ENCODE data around the gene TRIM66. TPM values are rescaled to one million over a fixed set of nuclear protein-coding genes. Genes with fewer than 3 reads are reported as not detected.

The TRIM66 gene
- polyA plus RNA-seq, 4 donors = 1.4 to 6.0 (median 4.0) TPM

DNA sequence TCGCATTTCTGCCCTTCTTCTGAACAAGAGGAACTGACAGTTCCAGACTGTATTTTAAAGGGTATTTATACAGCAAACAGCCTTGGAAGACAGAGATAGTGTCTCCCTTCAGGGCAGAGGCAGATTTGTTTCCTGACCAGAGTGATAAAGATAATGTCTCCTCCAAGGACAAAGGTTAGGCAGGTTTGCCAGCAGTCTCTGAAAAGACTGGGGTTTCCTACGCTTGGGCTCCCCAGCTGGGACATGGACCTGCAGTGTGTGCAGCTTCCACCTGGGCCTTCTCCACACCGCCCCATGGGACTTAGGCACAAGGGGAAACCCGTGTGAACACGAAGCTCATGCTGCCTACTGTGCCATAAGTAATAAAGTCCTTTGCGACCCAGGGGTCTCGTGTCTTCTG lies 42.2 kb upstream of the TRIM66 start:
- DNase-seq (peak; percentile 36 to 51), FAIRE-seq (no peak)
- WGBS, 3 donors = 51 to 72% (median 66%) methylated on average over 7 of the region's 7 CpGs
- Histone ChIP-seq H3K4me3 (ENCODE audit: low read depth in 1 of 3, low read length in 3 of 3) (no peak overlapping the region), H3K27me3 (ENCODE audit: control insufficient read depth in 3 of 3, insufficient read depth in 3 of 3, low read length in 3 of 3) (no peaks in the 10 kb centered on the region), H3K36me3 (ENCODE audit: control insufficient read depth in 3 of 3, insufficient read depth in 2 of 3, low read depth in 1 of 3, low read length in 3 of 3) (peaks cover 0 to 33% (median 0%) of the 10 kb centered on the region in 3 donors), H3K4me1 (ENCODE audit: control insufficient read depth in 3 of 3, insufficient read depth in 2 of 3, low read depth in 1 of 3, low read length in 2 of 3) (peaks cover 0 to 53% (median 8%) of the 10 kb centered on the region in 3 donors), H3K9me3 (ENCODE audit: control insufficient read depth in 2 of 2, insufficient read depth in 1 of 2, low read depth in 1 of 2, low read length in 1 of 2) (no peaks in the 10 kb centered on the region), H3K27ac (ENCODE audit: low read depth in 1 of 3, low read length in 2 of 3) (peak overlapping the region in 2 of 3 donors; percentile 17 to 42)

DNA sequence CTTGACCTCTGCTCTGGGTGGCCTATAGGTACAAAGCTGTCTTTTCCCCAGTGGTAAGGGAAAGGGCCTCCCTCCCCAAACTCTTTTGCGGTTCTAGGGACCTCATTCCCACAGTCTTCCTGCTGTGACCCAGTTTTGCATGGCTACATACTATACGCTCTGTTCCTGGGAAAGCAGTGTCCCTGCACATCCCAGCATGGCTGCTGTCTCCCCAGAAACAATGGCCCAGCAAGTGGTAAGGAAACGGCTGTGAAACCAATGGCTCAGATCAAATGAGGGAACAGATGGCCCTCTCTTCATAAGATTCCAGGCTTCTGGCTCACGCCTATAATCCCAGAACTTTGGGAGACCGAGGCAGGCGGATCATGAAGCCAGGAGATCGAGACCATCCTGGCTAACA lies 41.2 kb upstream of the TRIM66 start:
- no peak for FAIRE-seq
- H3K27ac ChIP-seq (ENCODE audit: low read depth in 1 of 3, low read length in 2 of 3) = peak overlapping the region in 2 of 3 donors; percentile 83 to 86
- 89 to 96% (median 91%) methylated on average over 7 of the region's 7 CpGs for WGBS, 3 donors

DNA sequence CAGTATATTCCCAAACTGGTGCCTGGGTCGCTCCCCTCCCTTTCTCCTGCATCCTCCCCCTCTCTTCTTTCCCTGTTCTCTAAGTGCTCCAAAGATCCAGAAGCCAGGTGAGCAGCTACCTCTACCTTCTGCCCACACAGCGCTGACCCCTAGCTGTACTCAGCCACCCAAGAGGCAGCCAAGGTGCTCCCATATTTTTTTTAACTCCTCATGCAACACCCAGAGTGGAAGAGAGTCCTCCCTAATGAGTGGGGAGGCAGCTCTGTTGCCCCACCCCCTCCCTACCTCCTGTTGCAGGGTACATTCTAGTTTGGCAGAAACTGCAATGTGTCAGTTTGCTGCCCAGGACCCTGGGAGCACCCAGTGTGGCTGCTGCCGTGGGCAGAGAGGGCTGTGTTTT lies 40.3 kb upstream of the TRIM66 start:
- no peak for DNase-seq
- peaks cover 0 to 69% (median 8%) of the 10 kb centered on the region in 3 donors for H3K4me1 ChIP-seq (ENCODE audit: control insufficient read depth in 3 of 3, insufficient read depth in 2 of 3, low read depth in 1 of 3, low read length in 2 of 3)
- H3K27ac ChIP-seq (ENCODE audit: low read depth in 1 of 3, low read length in 2 of 3) = peak overlapping the region; percentile 22 to 86 (median 83)

More for the DNA sequence above, 41.2 kb upstream of the TRIM66 start:
- H3K27me3 ChIP-seq (ENCODE audit: control insufficient read depth in 3 of 3, insufficient read depth in 3 of 3, low read length in 3 of 3) = no peaks in the 10 kb centered on the region
- H3K9me3 ChIP-seq (ENCODE audit: control insufficient read depth in 2 of 2, insufficient read depth in 1 of 2, low read depth in 1 of 2, low read length in 1 of 2) = no peaks in the 10 kb centered on the region
- no peak for DNase-seq
- peaks cover 0 to 37% (median 0%) of the 10 kb centered on the region in 3 donors for H3K36me3 ChIP-seq (ENCODE audit: control insufficient read depth in 3 of 3, insufficient read depth in 2 of 3, low read depth in 1 of 3, low read length in 3 of 3)
- no peak overlapping the region for H3K4me3 ChIP-seq (ENCODE audit: low read depth in 1 of 3, low read length in 3 of 3)
- peaks cover 0 to 61% (median 8%) of the 10 kb centered on the region in 3 donors for H3K4me1 ChIP-seq (ENCODE audit: control insufficient read depth in 3 of 3, insufficient read depth in 2 of 3, low read depth in 1 of 3, low read length in 2 of 3)

DNA sequence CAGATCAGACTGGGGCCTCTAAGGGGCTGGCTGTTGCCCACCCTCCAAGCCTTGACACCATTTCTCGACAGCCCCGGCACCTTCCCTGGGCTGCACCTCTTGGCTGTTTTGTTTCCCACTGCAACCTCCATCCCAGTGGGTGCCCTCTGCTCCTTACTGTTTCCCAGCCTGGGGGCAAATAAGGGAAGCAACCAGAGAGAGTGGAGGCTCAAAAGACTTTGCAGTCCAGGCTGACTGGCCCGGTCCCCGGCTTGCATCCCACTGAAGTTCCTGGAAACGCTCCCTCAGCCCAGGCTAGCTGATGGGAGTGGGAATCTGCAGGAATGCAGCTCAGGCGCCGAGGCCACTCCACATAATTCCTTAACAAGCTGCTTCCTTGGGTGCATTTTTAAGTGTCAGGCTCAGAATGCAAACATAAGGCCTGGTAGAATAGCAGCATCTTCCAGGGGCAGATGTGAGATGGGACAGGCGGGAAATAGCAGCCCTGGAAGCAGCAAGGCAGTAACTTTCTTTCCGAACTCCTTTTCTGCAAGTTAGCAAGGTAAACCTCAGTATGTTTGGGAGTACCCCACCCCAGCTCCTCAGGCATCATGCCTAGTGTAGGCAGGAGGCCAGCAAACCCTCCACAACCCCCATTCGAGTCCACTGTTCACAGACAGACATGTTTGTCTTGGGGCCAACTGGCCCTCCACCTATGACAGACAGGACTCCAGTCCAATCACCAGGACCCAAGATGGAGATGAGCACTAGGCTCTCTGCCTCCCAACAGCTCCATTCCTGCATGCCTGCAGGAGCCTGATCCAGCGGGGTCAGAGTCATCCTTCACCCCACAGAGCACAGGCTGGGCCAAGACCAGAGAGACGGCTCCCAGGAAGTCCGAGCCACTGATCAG lies 39.4 kb upstream of the TRIM66 start:
- Histone ChIP-seq H3K4me1 (ENCODE audit: control insufficient read depth in 3 of 3, insufficient read depth in 2 of 3, low read depth in 1 of 3, low read length in 2 of 3) (peaks cover 2 to 75% (median 8%) of the 10 kb centered on the region in 3 donors), H3K27ac (ENCODE audit: low read depth in 1 of 3, low read length in 2 of 3) (peak overlapping the region; percentile 12 to 86 (median 83))
- no peak for FAIRE-seq

More for the DNA sequence above, 40.3 kb upstream of the TRIM66 start:
- no peaks in the 10 kb centered on the region for H3K27me3 ChIP-seq (ENCODE audit: control insufficient read depth in 3 of 3, insufficient read depth in 3 of 3, low read length in 3 of 3)
- FAIRE-seq = no peak
- peaks cover 0 to 37% (median 0%) of the 10 kb centered on the region in 3 donors for H3K36me3 ChIP-seq (ENCODE audit: control insufficient read depth in 3 of 3, insufficient read depth in 2 of 3, low read depth in 1 of 3, low read length in 3 of 3)
- no peaks in the 10 kb centered on the region for H3K9me3 ChIP-seq (ENCODE audit: control insufficient read depth in 2 of 2, insufficient read depth in 1 of 2, low read depth in 1 of 2, low read length in 1 of 2)
- no peak overlapping the region for H3K4me3 ChIP-seq (ENCODE audit: low read depth in 1 of 3, low read length in 3 of 3)
- WGBS, 3 donors = 83 to 97% (median 90%) methylated on average over 3 of the region's 3 CpGs

DNA sequence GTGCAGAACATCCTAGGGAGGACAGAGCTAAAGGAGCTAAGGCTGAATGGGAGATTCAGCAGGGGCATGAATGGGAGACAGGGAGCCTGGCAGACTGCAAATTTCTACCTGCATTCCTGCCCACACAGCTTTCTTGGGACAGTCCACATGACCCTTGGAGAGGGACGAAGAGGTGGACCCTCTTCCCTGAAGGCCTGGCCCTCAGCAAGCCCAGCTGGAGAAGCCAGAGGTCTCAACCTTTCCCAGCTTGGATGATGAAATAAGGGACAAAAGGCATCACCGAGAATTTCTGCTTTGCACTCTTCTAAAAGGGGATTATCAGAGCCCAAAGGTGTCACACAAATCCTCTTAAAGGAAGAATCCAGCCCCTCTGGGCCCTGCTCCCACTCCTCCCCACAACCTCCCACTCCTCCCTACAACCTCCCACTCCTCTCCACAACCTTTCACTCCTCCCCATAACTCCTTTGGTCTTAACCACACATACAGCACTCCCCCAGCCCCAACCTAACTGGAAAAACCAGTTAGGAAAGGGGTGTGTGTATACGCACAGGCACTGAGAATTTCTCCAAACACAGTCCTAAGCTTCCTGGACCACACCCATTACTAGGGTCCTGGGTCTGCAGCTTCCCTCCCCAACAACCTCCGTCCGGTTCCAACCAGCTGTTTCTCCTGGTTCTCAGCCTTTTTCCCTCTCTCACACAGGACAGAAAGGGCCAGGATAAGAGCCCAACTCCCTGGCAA lies 38.6 kb upstream of the TRIM66 start:
- 30 to 35% (median 34%) methylated on average over 4 to 5 of the region's 5 CpGs for WGBS, 3 donors
- no peak for FAIRE-seq
- H3K27ac ChIP-seq (ENCODE audit: low read depth in 1 of 3, low read length in 2 of 3) = peak overlapping the region; percentile 5 to 86 (median 83)
- no peaks in the 10 kb centered on the region for H3K27me3 ChIP-seq (ENCODE audit: control insufficient read depth in 3 of 3, insufficient read depth in 3 of 3, low read length in 3 of 3)
- H3K4me1 ChIP-seq (ENCODE audit: control insufficient read depth in 3 of 3, insufficient read depth in 2 of 3, low read depth in 1 of 3, low read length in 2 of 3) = peaks cover 2 to 78% (median 8%) of the 10 kb centered on the region in 3 donors
- no peaks in the 10 kb centered on the region for H3K9me3 ChIP-seq (ENCODE audit: control insufficient read depth in 2 of 2, insufficient read depth in 1 of 2, low read depth in 1 of 2, low read length in 1 of 2)
- DNase-seq = peak; percentile 61 to 86
- no peak overlapping the region for H3K4me3 ChIP-seq (ENCODE audit: low read depth in 1 of 3, low read length in 3 of 3)
- H3K36me3 ChIP-seq (ENCODE audit: control insufficient read depth in 3 of 3, insufficient read depth in 2 of 3, low read depth in 1 of 3, low read length in 3 of 3) = peaks cover 0 to 49% (median 0%) of the 10 kb centered on the region in 3 donors

More for the DNA sequence above, 39.4 kb upstream of the TRIM66 start:
- Histone ChIP-seq H3K27me3 (ENCODE audit: control insufficient read depth in 3 of 3, insufficient read depth in 3 of 3, low read length in 3 of 3) (no peaks in the 10 kb centered on the region), H3K9me3 (ENCODE audit: control insufficient read depth in 2 of 2, insufficient read depth in 1 of 2, low read depth in 1 of 2, low read length in 1 of 2) (no peaks in the 10 kb centered on the region), H3K4me3 (ENCODE audit: low read depth in 1 of 3, low read length in 3 of 3) (no peak overlapping the region), H3K36me3 (ENCODE audit: control insufficient read depth in 3 of 3, insufficient read depth in 2 of 3, low read depth in 1 of 3, low read length in 3 of 3) (peaks cover 0 to 44% (median 0%) of the 10 kb centered on the region in 3 donors)
- 49 to 66% (median 61%) methylated on average over 13 of the region's 13 CpGs for WGBS, 3 donors
- DNase-seq = peak in 1 of 2 donors; percentile 43

DNA sequence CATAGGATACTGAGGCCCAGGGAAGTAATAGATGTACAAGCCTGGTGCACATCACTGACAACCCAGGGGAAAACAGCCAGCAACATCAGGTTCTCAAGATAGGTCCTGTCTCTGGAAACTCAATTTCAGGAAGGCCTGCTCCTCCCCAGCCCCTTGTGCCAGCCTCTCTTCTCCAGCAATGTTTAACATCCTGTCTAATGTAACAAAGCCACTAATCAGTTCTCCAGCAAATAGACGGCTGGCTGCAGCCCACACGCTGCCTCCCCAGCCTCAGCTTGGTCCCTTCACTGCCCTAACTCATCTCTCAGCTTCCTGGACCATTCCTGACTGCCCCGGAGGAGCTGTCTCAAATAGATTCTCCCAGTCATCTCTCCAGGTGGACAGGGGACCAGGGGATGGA lies 37.9 kb upstream of the TRIM66 start:
- 55 to 68% (median 66%) methylated on average over 3 of the region's 3 CpGs for WGBS, 3 donors

DNA sequence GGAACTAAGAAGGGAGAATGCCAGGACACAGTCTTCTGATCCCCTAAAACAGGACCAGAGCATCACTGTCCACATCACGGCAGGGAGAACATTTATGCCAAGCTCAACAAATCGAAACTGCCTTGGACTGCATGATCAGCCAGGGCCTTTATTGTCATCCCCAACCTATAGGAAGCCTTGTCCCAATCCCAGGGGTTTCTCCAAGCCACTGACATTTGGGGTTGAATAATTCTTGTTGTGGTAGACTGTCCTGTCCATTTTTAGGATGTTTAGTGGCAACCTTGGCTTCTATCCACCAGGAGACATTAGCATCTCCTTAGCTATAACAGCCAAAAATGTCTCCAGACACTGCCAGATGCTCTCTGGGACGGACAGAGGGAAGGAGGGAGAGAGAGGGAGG lies 37.3 kb upstream of the TRIM66 start:
- Histone ChIP-seq H3K27ac (ENCODE audit: low read depth in 1 of 3, low read length in 2 of 3) (peak overlapping the region in 2 of 3 donors; percentile 60 to 86), H3K36me3 (ENCODE audit: control insufficient read depth in 3 of 3, insufficient read depth in 2 of 3, low read depth in 1 of 3, low read length in 3 of 3) (peaks cover 0 to 53% (median 0%) of the 10 kb centered on the region in 3 donors), H3K9me3 (ENCODE audit: control insufficient read depth in 2 of 2, insufficient read depth in 1 of 2, low read depth in 1 of 2, low read length in 1 of 2) (no peaks in the 10 kb centered on the region), H3K4me3 (ENCODE audit: low read depth in 1 of 3, low read length in 3 of 3) (no peak overlapping the region), H3K4me1 (ENCODE audit: control insufficient read depth in 3 of 3, insufficient read depth in 2 of 3, low read depth in 1 of 3, low read length in 2 of 3) (peaks cover 2 to 87% (median 8%) of the 10 kb centered on the region in 3 donors), H3K27me3 (ENCODE audit: control insufficient read depth in 3 of 3, insufficient read depth in 3 of 3, low read length in 3 of 3) (no peaks in the 10 kb centered on the region)
- WGBS, 3 donors = 65 to 71% (median 67%) methylated on average over 3 of the region's 3 CpGs
- DNase-seq (no peak), FAIRE-seq (no peak)

More for the DNA sequence above, 37.9 kb upstream of the TRIM66 start:
- H3K4me1 ChIP-seq (ENCODE audit: control insufficient read depth in 3 of 3, insufficient read depth in 2 of 3, low read depth in 1 of 3, low read length in 2 of 3) = peaks cover 2 to 84% (median 8%) of the 10 kb centered on the region in 3 donors
- H3K4me3 ChIP-seq (ENCODE audit: low read depth in 1 of 3, low read length in 3 of 3) = no peak overlapping the region
- no peak for FAIRE-seq
- DNase-seq = no peak
- H3K9me3 ChIP-seq (ENCODE audit: control insufficient read depth in 2 of 2, insufficient read depth in 1 of 2, low read depth in 1 of 2, low read length in 1 of 2) = no peaks in the 10 kb centered on the region
- peaks cover 0 to 53% (median 0%) of the 10 kb centered on the region in 3 donors for H3K36me3 ChIP-seq (ENCODE audit: control insufficient read depth in 3 of 3, insufficient read depth in 2 of 3, low read depth in 1 of 3, low read length in 3 of 3)
- peak overlapping the region in 2 of 3 donors; percentile 83 to 86 for H3K27ac ChIP-seq (ENCODE audit: low read depth in 1 of 3, low read length in 2 of 3)
- no peaks in the 10 kb centered on the region for H3K27me3 ChIP-seq (ENCODE audit: control insufficient read depth in 3 of 3, insufficient read depth in 3 of 3, low read length in 3 of 3)

DNA sequence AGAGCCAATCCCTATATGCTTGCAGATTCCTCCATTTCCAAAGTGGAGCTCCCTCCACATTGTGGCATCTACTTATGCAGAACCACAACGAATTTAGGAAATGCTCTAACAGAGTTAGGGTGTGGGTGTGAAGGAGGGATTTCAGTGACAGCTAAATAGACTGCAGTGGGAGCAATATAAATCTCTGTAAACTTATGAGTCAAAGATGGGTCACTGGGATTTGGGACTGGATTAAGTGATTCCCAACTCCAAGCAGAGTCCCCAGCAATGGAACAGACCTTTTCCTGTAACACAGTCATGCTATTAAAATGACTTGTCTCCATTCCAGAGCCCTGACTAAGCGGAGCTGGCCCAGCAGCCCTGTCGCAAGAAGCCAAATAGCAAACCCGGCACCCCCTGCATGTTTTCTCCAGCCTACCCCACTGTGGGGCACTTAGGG lies 36.8 kb upstream of the TRIM66 start:
- DNase-seq (no peak), FAIRE-seq (no peak)
- Histone ChIP-seq H3K36me3 (ENCODE audit: control insufficient read depth in 3 of 3, insufficient read depth in 2 of 3, low read depth in 1 of 3, low read length in 3 of 3) (peaks cover 0 to 57% (median 0%) of the 10 kb centered on the region in 3 donors), H3K4me3 (ENCODE audit: low read depth in 1 of 3, low read length in 3 of 3) (no peak overlapping the region), H3K4me1 (ENCODE audit: control insufficient read depth in 3 of 3, insufficient read depth in 2 of 3, low read depth in 1 of 3, low read length in 2 of 3) (peaks cover 2 to 87% (median 8%) of the 10 kb centered on the region in 3 donors), H3K27ac (ENCODE audit: low read depth in 1 of 3, low read length in 2 of 3) (peak overlapping the region in 2 of 3 donors; percentile 60 to 90), H3K9me3 (ENCODE audit: control insufficient read depth in 2 of 2, insufficient read depth in 1 of 2, low read depth in 1 of 2, low read length in 1 of 2) (no peaks in the 10 kb centered on the region), H3K27me3 (ENCODE audit: control insufficient read depth in 3 of 3, insufficient read depth in 3 of 3, low read length in 3 of 3) (no peaks in the 10 kb centered on the region)
- 46 to 76% (median 73%) methylated on average over 4 of the region's 4 CpGs for WGBS, 3 donors
